Measurements from ENCODE around the gene AURKAIP1.

DNA sequence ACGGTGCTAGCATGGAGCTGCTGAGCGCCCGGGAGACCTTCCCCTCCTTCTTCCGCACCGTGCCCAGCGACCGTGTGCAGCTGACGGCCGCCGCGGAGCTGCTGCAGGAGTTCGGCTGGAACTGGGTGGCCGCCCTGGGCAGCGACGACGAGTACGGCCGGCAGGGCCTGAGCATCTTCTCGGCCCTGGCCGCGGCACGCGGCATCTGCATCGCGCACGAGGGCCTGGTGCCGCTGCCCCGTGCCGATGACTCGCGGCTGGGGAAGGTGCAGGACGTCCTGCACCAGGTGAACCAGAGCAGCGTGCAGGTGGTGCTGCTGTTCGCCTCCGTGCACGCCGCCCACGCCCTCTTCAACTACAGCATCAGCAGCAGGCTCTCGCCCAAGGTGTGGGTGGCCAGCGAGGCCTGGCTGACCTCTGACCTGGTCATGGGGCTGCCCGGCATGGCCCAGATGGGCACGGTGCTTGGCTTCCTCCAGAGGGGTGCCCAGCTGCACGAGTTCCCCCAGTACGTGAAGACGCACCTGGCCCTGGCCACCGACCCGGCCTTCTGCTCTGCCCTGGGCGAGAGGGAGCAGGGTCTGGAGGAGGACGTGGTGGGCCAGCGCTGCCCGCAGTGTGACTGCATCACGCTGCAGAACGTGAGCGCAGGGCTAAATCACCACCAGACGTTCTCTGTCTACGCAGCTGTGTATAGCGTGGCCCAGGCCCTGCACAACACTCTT, 42.8 kb downstream of the AURKAIP1 start:
- TF ChIP-seq, protein P1, sequence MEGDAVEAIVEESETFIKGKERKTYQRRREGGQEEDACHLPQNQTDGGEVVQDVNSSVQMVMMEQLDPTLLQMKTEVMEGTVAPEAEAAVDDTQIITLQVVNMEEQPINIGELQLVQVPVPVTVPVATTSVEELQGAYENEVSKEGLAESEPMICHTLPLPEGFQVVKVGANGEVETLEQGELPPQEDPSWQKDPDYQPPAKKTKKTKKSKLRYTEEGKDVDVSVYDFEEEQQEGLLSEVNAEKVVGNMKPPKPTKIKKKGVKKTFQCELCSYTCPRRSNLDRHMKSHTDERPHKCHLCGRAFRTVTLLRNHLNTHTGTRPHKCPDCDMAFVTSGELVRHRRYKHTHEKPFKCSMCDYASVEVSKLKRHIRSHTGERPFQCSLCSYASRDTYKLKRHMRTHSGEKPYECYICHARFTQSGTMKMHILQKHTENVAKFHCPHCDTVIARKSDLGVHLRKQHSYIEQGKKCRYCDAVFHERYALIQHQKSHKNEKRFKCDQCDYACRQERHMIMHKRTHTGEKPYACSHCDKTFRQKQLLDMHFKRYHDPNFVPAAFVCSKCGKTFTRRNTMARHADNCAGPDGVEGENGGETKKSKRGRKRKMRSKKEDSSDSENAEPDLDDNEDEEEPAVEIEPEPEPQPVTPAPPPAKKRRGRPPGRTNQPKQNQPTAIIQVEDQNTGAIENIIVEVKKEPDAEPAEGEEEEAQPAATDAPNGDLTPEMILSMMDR (IDR thresholded peaks at IDR 0.05) = no peak
- TF ChIP-seq POLR2AphosphoS5 (IDR thresholded peaks at IDR 0.05) (no peak), POLR2A (IDR thresholded peaks at IDR 0.05; ENCODE audit: low read depth) (no peak), EP300 (IDR thresholded peaks at IDR 0.05) (no peak)
